Fibroblast of peridontal ligament (primary cell): ENCODE measurements around the gene GDI1.

Source experiments
- DNase-seq: peaks from one replicate; pipeline ENCODE4 v3.0.0-alpha.2; 2010; ENCODE audit errors: extremely low read depth

GDI1 gene

DNA sequence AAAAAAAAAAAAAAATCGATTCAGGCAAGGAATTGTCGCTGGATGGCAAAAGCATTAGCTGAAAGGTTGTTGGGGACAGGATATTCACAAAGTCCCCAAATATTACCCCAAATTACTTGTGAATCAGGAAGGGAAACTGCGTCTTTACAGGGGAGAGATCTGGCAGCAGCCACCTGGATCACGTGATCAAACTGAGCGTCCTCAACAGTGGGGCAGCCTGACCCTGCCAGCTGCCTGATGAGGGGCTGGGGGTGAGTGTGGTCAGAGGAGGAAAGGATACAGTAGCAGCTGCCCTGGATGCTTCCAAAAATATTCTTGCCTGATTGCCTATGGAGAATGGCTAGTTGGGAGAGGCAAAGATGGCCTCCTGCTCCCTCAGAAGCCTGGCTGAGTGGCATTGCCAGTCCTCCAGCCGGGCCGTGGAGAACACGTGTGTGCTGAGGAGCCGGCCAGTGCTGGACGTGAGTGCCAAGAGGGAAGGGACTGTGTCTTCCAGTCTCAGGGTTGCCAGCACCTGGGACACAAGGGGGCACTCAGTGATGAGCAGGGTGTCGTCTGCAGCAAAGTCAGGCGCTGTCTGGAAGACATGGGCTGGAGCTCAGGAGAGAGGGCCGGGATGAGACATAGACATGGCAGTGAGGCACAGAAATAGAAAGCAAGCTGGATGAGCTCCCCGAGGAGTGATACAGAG is 45.1 kb downstream of the GDI1 start:
- DNase-seq: no peak

- no peak for DNase-seq
These were observed 45.8 kb downstream of the GDI1 start for GRCh38 chrX:154482786-154483185.

DNA sequence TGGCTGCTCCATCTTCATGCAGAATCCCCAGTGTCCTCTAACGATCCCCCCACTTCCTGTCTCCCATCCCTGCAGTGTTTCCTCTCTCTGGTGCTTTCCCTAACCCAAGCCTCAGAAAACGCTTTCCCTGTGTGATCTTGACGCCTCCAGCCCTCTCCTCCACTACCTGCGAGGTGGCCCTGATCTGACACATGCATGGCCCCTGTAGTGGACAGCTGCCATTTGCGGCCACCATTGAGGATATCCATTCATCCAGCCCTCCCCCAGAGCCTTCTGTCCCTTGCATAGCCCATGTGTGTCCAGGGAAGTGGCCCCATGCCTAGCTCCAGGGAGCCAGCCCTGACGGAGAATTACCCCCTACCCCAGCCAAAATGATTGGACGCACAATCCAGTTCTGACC is 46.4 kb downstream of the GDI1 start:
- DNase-seq: no peak

GRCh38 chrX:154484255-154485149 is 47.5 kb downstream of the GDI1 start:
- no peak for DNase-seq

GRCh38 chrX:154485150-154486051 is 48.4 kb downstream of the GDI1 start:
- DNase-seq: no peak

DNA sequence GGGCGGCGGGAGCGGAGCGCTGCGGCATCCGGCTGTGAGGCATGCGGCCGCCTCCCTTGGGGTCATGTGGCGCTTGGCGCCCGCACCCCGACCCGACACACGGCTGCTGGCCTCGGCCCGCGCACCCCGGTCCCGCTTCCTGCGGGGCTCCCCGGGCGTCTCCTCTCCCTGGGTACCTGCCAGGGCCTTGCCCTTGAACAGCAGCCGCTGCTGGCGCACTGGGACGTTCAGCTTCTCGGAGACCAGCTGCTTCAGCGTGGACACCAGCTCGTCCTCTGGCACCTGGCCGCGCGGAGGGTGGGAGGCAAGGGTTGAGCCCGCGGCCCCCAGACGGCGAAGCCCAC is 49.1 kb downstream of the GDI1 start:
- DNase-seq: no peak

DNA sequence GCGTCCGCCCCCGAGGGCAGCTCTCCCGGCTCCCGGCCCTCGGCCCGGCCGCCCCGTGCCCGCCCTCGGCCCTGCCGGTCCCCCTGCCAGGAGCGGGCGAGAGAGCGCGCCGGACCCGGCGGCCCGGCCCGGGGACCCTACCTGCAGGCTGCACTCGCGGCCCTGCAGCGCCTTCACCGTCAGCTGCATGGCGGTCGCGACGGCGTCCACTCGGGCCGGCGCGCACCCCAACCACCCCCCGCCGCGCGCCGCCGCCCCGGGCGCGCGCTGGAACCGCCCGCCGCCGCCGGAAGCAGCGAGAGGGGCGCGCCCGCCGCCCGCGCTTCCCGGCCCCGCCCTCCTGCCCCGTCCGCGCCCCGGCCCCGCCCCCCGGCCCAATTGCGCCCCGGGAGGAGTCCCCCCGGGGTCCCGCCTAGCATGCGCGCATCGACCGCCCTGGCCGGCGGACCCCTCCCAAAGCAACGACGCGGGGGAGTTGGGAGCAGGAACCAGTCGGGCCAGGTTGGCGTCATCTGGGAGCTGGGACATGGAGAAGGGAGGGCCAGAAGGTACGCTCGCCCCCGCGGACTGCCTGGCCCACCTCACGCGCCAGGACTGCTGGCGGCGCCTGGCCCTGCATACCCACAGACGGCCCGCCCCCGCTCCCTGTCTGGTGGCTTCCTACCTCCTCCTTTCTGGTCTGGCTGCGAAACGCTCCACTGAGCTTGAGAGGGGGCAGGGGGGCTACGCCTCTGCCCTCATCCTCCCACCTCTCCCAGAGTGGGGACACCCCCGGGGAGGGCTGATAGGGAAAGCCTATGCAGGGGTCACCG is 49.6 kb downstream of the GDI1 start, which contains the start of gene UBL4A:
UBL4A (minus strand) TSS at position 220 of the 812 bp plus-strand sequence; CDS start at position 189, 31 bp downstream.
- DNase-seq: no peak

DNA sequence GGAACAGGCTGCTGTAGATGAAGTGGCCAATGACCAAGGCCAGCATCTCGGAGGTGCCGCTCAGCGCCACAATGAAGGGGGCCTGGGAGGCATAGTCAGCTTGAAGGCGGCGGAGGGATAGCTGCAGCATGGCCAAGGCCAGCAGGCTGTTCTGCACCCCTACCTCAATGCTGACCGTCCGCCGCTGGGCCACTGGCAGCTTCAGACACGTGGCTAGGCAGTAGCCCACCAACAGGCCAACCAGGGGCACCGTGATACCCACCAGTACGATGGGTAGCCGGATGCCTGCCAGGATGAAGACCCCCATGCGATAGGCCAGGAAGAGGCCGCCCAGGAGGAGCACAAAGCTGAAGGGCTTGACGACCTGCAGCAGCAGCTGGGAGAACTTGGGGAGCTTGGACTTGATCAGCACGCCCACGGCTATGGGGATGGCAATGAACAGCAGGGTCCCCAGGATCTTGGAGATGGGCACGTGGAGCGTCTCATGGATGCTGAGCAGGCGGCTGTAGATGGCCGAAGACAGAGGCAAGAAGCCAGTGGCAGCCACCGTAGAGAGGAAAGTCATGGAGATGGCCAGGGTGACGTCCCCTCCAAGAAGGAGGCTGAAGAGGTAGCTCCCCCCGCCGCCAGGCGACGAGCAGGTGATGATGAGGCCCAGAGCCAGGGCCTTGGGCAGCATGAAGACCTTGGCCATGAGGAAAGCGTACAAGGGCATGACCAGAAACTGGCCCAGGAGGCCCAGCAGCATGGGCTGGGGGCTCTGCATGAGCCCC is 50.8 kb downstream of the GDI1 start:
- DNase-seq: no peak

DNA sequence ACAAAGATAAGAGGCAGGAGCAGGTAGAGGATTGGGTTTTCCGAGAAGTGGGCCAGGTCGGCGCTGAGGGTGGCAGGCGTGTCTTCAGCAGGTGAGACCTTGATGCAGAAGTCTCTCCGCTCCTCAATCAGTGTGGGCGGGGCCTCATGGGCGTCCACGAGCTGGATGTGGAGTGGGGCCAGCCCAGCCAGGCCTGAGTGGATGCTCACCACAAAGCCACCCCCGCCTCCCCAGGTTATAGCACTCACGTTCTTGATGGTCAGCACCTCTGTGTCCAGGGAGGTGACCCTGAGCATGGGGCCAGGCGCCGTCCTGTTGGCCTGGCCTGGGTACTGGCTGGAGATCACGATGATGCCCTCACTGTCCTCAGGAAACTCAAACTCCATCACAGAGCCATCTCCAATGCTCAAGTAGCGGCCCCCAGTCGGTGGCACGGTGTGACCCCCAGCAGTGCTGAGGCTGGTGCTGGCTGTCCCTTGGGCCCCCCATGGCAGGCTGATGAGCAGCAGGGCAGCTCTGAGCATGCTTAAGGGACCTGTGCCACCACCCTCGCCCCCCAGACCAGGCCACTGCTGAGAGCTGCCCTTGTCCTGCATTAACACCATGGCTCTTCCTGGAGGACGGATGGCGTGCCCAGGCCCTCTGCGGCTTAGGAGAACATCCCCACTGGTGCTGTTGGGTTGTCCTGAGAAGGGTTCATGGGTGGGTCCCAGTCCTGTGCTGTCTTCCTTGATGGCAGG is 51.6 kb downstream of the GDI1 start:
- DNase-seq: no peak

GRCh38 chrX:154489182-154489581 is 52.2 kb downstream of the GDI1 start:
- DNase-seq: no peak

- peak; percentile 53 for DNase-seq
These were observed 53.1 kb downstream of the GDI1 start for GRCh38 chrX:154490021-154490413.

GRCh38 chrX:154490414-154491083 is 53.6 kb downstream of the GDI1 start, which contains the start of gene SLC10A3:
TSS of gene SLC10A3 (minus strand) at chrX:154490629. CDS start at chrX:154488940, 1,689 bp downstream.
- peak; percentile 88 for DNase-seq
